GM19023 (cell line): Measurements from ENCODE around the gene SLC10A7.

Experiments
- ATAC-seq: cut with Tn5 transposase; IDR thresholded peaks from one replicate; pipeline ENCODE4 v1.9.1; 2021; ENCODE audit warnings: mild to moderate bottlenecking, moderate library complexity; ENCODE audit not compliant: unreplicated experiment

The SLC10A7 gene

GRCh38 chr4:146442801-146443200, 78.9 kb downstream of the SLC10A7 start:
- no peak for ATAC-seq

GRCh38 chr4:146439999-146440398, 81.7 kb downstream of the SLC10A7 start:
- no peak for ATAC-seq

- ATAC-seq: no peak
These were observed 82.3 kb downstream of the SLC10A7 start for GRCh38 chr4:146439437-146439836.

GRCh38 chr4:146437778-146438177, 84.0 kb downstream of the SLC10A7 start:
- no peak for ATAC-seq

- no peak for ATAC-seq
These were observed 85.1 kb downstream of the SLC10A7 start for GRCh38 chr4:146436423-146437162.

DNA sequence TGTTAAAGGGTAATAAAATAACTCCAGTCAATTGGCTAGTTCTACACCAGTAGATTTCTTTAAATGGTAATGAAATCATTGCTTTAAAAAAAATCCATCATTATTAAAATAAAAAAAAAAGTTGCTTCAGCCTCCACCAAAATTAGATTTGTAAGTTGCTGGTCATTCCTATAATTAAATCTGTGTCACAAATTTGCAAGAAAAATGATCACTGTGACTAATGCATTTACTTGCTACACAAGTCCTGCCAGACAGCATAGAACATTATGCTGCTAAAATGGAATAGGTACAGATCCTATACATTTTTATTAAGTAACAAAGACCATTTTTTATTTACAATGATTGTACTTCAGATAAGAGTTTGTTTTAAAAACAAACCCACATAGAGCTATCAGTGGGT, 85.8 kb downstream of the SLC10A7 start:
- ATAC-seq: no peak

DNA sequence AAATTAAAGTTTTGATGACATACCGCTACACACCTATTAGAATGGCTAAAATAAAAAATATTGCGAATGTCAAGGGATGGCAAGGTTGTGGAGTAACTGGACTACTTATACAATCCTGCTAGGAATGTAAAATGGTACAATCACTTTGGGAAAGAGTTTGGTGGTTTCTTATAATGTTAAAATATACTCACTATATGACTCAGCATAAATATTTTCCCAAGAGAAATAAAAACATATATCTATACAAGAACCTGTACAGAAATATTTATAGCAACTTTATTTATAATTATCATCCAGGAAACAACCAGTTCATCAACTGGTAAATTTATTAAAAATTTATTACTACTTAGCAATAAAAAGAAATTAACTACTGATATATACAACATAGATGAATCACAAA, 89.7 kb downstream of the SLC10A7 start:
- ATAC-seq: no peak

- ATAC-seq: no peak
These were observed 93.4 kb downstream of the SLC10A7 start for GRCh38 chr4:146428298-146428697.

DNA sequence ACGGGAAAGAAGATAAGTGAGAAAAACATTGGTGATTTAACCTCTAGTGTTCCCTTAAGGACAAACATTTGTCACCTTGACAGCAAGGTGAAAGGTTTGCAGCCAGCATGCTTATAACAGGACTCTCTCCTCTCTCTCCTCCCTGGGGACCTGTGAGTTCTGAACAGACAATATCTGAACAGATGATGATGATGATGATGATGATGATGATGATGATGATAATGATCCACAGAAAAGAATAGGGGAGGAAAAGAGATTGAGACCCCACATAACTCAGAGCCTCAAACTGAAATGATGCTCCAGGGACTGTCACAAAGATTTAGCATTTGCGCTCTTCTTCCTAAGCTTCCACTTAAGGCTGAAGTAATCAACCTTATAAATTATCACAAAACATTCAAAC, 103.9 kb downstream of the SLC10A7 start:
- ATAC-seq: no peak

DNA sequence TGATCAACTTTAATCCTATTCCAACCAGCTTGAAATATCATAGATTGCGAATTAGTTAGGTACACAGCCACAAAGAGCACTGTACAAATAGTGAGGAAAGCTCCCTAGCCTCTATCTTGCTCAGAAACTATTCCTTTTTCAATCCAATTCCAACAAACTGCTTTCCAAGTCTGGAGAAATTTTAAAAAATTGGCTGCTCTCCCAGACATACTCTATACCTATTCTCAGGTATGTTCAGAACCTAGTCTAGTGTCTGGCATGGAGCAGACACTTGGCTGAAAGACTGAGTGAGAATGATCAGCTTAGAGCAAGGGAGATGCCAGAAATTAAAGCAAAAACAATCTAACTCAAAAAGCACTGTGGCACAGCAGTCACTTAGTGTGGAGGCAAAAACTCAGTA, 105.9 kb downstream of the SLC10A7 start:
- no peak for ATAC-seq

DNA sequence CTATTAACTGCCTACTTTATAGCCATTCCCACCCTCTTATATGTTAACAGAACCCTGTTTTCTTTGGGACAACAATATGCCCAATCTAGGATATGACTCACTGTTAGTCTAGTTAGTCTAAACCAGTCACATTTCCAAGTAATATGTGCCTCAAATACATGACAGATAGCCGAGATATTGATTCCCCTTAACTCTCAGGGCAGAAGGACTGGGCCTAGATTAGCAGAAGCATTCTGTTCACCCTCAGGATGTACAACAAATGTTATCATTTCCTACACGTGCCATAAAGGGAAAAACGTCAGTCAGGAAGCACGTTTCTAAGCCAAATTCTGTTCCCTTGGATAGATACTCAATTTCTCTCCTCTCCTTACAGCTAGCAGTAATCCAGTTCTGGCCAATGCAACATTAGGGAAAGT, 114.1 kb downstream of the SLC10A7 start:
- no peak for ATAC-seq

- no peak for ATAC-seq
These were observed 114.5 kb downstream of the SLC10A7 start for GRCh38 chr4:146407257-146407656.

DNA sequence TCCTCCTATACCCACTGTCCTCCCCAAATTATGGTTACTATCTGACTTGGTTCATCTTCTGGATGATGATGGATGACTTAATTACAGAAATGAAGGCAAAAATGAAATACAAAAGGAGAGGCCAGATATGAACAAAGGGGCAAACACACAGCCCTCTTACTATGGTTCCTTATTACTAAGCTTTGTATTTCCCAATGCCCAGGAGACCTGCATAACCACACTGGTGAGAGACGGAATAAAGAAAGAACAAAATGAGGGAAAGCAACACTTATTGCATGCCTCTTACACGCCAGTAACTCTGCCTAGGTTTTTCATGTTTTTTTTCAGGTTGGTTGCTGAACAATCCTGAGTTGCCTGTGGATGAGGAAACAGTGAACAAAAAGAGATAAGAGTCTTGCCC, 120.5 kb downstream of the SLC10A7 start:
- no peak for ATAC-seq

DNA sequence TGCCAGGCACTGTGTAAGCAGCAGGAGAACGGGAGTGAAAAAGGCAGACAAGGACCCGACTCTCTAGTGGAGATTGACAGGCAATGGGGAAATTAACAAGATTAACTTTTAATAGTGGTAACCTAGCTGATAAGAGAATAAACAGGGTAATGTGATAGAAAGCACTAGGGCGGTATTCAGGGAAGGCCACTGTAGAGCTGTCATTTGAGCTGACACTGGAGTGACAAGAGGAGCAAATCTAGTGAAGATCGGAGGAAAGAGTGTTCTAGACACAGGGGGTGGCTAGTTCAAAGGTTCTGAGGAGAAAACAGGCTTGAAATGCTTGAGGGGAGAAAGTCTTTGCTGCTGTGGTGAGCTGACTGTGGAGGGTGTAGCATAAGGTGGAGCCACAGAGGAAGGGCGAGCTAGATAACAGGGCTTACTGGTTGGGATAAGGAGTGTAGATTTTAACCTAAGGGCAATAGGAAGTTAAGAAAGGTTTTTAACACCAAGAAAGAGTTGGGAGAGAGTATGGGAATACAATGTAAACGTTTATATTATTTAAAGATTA, 122.8 kb downstream of the SLC10A7 start:
- no peak for ATAC-seq

DNA sequence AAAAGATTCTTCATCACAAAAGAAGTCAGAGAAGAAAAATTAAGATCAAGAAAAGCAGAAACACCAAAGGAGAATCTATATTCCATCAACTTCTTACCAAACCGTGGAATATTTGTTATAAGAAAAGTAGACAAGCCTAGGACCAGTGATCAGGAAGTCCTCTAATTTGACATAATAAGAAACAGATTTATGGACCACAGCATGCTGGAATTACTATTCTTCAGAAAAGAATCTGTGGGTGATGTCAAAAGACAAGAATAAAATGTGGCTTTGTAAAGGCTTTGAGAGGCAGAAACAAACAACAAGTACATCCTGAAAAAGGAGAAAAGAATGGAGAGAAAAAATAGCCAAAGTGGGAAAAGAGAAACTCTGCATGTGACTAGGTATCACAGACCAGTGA, 123.3 kb downstream of the SLC10A7 start:
- ATAC-seq: no peak

DNA sequence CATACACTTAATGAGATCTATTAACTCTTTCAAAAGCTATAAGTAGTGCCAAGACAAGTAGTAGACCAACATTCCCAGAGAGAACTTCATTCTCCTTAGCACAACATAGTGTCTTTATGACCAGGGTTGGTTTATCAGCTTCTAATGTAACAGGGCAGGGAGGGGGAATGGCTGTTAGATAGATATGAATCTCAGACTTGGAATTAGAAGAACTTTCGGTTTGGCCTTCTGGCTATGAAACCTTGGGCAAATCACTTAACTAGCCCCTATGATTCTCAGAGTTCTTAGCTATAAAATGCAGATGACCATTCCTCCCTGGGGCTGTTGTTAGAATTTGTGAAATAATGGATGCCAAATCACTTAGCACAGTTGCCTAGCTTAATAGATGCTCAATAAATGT, 132.2 kb downstream of the SLC10A7 start:
- no peak for ATAC-seq

DNA sequence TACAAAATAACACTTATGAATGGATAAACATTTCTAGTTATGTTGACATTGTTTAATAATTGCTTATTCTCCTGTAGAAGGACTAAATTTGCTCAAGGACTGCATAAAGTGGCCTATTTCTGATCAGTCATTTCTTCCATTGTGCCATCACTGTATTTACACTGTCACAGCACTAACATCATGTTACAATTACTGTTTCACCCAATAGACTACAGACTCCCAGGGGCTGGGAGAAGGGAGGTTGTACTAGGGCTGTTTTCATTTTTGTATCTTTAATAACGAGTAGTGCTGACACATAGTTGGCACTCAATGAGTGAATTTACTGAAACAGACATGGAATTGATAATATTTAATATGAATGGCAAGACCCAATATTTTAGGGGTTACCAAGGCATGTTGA, 139.5 kb downstream of the SLC10A7 start:
- ATAC-seq: no peak

- no peak for ATAC-seq
These were observed 140.4 kb downstream of the SLC10A7 start for GRCh38 chr4:146381263-146381872.

- no peak for ATAC-seq
These were observed 142.0 kb downstream of the SLC10A7 start for GRCh38 chr4:146379744-146380143.

- no peak for ATAC-seq
These were observed 149.9 kb downstream of the SLC10A7 start for GRCh38 chr4:146371812-146372211.

DNA sequence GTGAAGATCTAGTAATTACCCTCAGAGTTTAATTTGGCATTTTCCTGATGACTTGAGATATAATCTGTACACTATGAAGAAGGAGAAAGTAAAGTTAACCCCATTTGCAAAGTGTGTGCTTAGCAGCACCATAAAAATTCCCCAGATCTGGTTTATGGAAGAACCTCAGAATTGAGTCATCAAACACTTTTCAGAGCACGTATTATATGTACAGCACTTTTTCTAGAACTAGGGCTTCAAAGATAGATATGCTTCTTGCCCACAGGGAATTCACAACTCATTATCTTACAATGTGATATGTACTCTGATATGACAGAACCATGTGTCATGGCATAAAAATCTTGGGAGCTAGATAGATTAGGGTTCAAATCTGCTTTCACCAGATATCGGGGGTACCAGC, 150.9 kb downstream of the SLC10A7 start:
- no peak for ATAC-seq

GRCh38 chr4:146369446-146369845, 152.3 kb downstream of the SLC10A7 start:
- ATAC-seq: no peak
